PC-9 (cell line): Measurements from ENCODE around the gene TMEM176A. TPM values are rescaled to one million over a fixed set of nuclear protein-coding genes. Genes with fewer than 3 reads are reported as not detected.
"Not testable (repeated sequence)": the region's sequence is repeated elsewhere in the genome, so short reads cannot be mapped to it uniquely, and the experiment has no call there.

ENCODE experiments used
- BruUV-seq: library from RNA; stranded (reverse); fragments of 400-500 nt; replicated peaks from 2 replicates; lab custom pipeline; 2021; lab: Mats Ljungman, UMichigan
- CTCF ChIA-PET: fragments of 300-600 bp; sonication (Branson Sonifier 250); formaldehyde crosslinking; loops from one replicate; lab custom pipeline; 2022; ENCODE audit warnings: antibody characterized with exemption; lab: Charles Lee
- POLR2A ChIA-PET: fragments of 300-600 bp; sonication (Branson Sonifier 250); formaldehyde crosslinking; loops from one replicate; lab custom pipeline; 2022; ENCODE audit warnings: antibody characterized with exemption; ENCODE audit not compliant: unreplicated experiment; lab: Charles Lee
- DNase-seq, 2 experiments: peaks; one replicate each; pipeline versions ENCODE4 v3.0.0 to v3.0.0-alpha.2; 2015 to 2022; ENCODE audit warnings: mixed read lengths in 1 of 2
- H2AFZ ChIP-seq: fragments of 200-600 bp; sonication (generic); 2 replicates; pipeline ENCODE4 v1.8.1; 2017; ENCODE audit warnings: antibody characterized with exemption
- H3F3A ChIP-seq: fragments of 200-600 bp; sonication (generic); 2 replicates; pipeline ENCODE4 v1.8.1; 2017; ENCODE audit warnings: antibody characterized with exemption, mild to moderate bottlenecking, low read depth; ENCODE audit not compliant: insufficient read depth
- H3K27ac ChIP-seq: fragments of 200-600 bp; sonication (generic); 2 replicates; pipeline ENCODE4 v1.6.1; 2016; ENCODE audit warnings: mixed run types
- H3K27me3 ChIP-seq: fragments of 200-600 bp; sonication (generic); 2 replicates; pipeline ENCODE4 v1.6.1; 2016; ENCODE audit warnings: low read depth, mixed run types; ENCODE audit not compliant: insufficient read depth
- H3K36me3 ChIP-seq: fragments of 200-600 bp; sonication (generic); 2 replicates; pipeline ENCODE4 v1.6.1; 2016; ENCODE audit warnings: low read depth, mixed run types
- H3K4me1 ChIP-seq: fragments of 200-600 bp; sonication (generic); replicated peaks from 2 replicates; pipeline ENCODE4 v1.6.1; 2016; ENCODE audit warnings: mixed run types; ENCODE audit not compliant: insufficient read depth
- H3K4me2 ChIP-seq: fragments of 200-600 bp; sonication (generic); 2 replicates; pipeline ENCODE4 v1.6.1; 2017; ENCODE audit warnings: mixed run types
- H3K4me3 ChIP-seq: fragments of 200-600 bp; sonication (generic); 2 replicates; pipeline ENCODE4 v1.6.1; 2016; ENCODE audit warnings: mixed run types
- H3K79me2 ChIP-seq: fragments of 200-600 bp; sonication (generic); 2 replicates; pipeline ENCODE4 v1.6.1; 2017; ENCODE audit warnings: low read depth, mixed run types
- H3K9me2 ChIP-seq: fragments of 200-600 bp; sonication (generic); 2 replicates; pipeline ENCODE4 v1.8.1; 2017; ENCODE audit warnings: mild to moderate bottlenecking; ENCODE audit not compliant: insufficient read depth
- H3K9me3 ChIP-seq: fragments of 200-600 bp; sonication (generic); 2 replicates; pipeline ENCODE4 v1.8.1; 2016; ENCODE audit warnings: low read depth; ENCODE audit not compliant: insufficient read depth
- H4K20me1 ChIP-seq: fragments of 200-600 bp; sonication (generic); 2 replicates; pipeline ENCODE4 v1.8.1; 2017; ENCODE audit not compliant: insufficient read depth
- CTCF ChIP-seq: fragments of 200-600 bp; sonication (generic); conservative IDR thresholded peaks from 2 replicates; pipeline ENCODE4 v1.6.1; 2017; ENCODE audit warnings: mixed run types, antibody characterized with exemption, mild to moderate bottlenecking, moderate library complexity
- EZH2 ChIP-seq: fragments of 200-600 bp; sonication (generic); IDR thresholded peaks from 2 replicates; pipeline ENCODE4 v1.8.0; 2017; ENCODE audit warnings: antibody characterized with exemption, low read depth
- intact Hi-C: fragments of 100-400 bp; cut with micrococcal nuclease; formaldehyde crosslinking; loops from one replicate; pipeline ENCODE4 v1.10.0; 2022; ENCODE audit not compliant: unreplicated experiment
- total RNA-seq: library from RNA; stranded (reverse); gene quantifications from 2 replicates; pipeline ENCODE4 v1.2.3, GENCODE V29; 2021

The TMEM176A gene
- total RNA-seq, 1 experiment from 2014 or later: not detected

- TF ChIP-seq EZH2 (no peak), CTCF (no peak)
- Histone ChIP-seq H3F3A (no peaks in the 10 kb centered on the region), H3K79me2 (no peaks in the 10 kb centered on the region), H3K36me3 (no peaks in the 10 kb centered on the region), H3K27ac (no peak overlapping the region), H3K9me3 (no peaks in the 10 kb centered on the region), H3K9me2 (no peaks in the 10 kb centered on the region), H3K4me1 (no peaks in the 10 kb centered on the region), H3K4me3 (no peak overlapping the region), H3K27me3 (peaks cover 85% of the 10 kb centered on the region), H4K20me1 (no peaks in the 10 kb centered on the region), H3K4me2 (no peak overlapping the region), H2AFZ (no peak overlapping the region)
- intact Hi-C loops: no loop called here
- no peak for DNase-seq
- no TSS peak for BruUV-seq
- ChIA-PET CTCF (no interaction called here), POLR2A (no interaction called here)
Observed at GRCh38 chr7:150806454-150806853, 5.9 kb downstream of the TMEM176A start.

- no peaks in the 10 kb centered on the region for H3K9me2 ChIP-seq
- H3K4me2 ChIP-seq: no peak overlapping the region
- ChIA-PET POLR2A (no interaction called here), CTCF (no interaction called here)
- no peaks in the 10 kb centered on the region for H4K20me1 ChIP-seq
- no peaks in the 10 kb centered on the region for H3K36me3 ChIP-seq
- BruUV-seq: no TSS peak
- H3K4me1 ChIP-seq: no peaks in the 10 kb centered on the region
- TF ChIP-seq EZH2: no peak
- no peak for TF ChIP-seq CTCF
- peaks cover 81% of the 10 kb centered on the region for H3K27me3 ChIP-seq
- DNase-seq: no peak
- H3K4me3 ChIP-seq: no peak overlapping the region
- no peaks in the 10 kb centered on the region for H3K79me2 ChIP-seq
- H2AFZ ChIP-seq: no peak overlapping the region
- no peaks in the 10 kb centered on the region for H3K9me3 ChIP-seq
- no peaks in the 10 kb centered on the region for H3F3A ChIP-seq
- intact Hi-C loops: no loop called here
- no peak overlapping the region for H3K27ac ChIP-seq
Observed at GRCh38 chr7:150806863-150807262, 6.3 kb downstream of the TMEM176A start.

GRCh38 chr7:150807616-150808438, 7.3 kb downstream of the TMEM176A start:
- H2AFZ ChIP-seq, DNase-seq, H3K36me3 ChIP-seq, H3F3A ChIP-seq, H4K20me1 ChIP-seq, BruUV-seq, H3K4me2 ChIP-seq, CTCF ChIA-PET, intact Hi-C loops, H3K79me2 ChIP-seq, H3K9me3 ChIP-seq, H3K4me1 ChIP-seq, POLR2A ChIA-PET, H3K27ac ChIP-seq, H3K9me2 ChIP-seq, H3K4me3 ChIP-seq: not testable (repeated sequence)
- peaks cover 72% of the 10 kb centered on the region for H3K27me3 ChIP-seq
